H7 (cell line): ENCODE results near the gene ASPSCR1. TPM values are rescaled to one million over a fixed set of nuclear protein-coding genes. Genes with fewer than 3 reads are reported as not detected.
A peak's percentile ranks its signal among the peaks of the same experiment; 100 is the strongest.

ENCODE experiments used
- DNase-seq: peaks from one replicate; pipeline ENCODE4 v3.0.0; 2012
- H3K27me3 ChIP-seq: 2 replicates; pipeline ENCODE4 v1.6.0; 2011; ENCODE audit warnings: mild to moderate bottlenecking, low read length; ENCODE audit not compliant: control insufficient read depth, insufficient read depth
- H3K36me3 ChIP-seq: replicated peaks from 2 replicates; pipeline ENCODE4 v1.5.1; 2011; ENCODE audit warnings: low read length; ENCODE audit not compliant: control insufficient read depth, insufficient read depth
- H3K4me3 ChIP-seq: 2 replicates; pipeline ENCODE4 v1.5.1; 2011; ENCODE audit warnings: low read depth, mild to moderate bottlenecking, control low read depth, low read length, moderate library complexity; ENCODE audit not compliant: insufficient read depth
- total RNA-seq: library from RNA; depleted of rRNA; stranded (reverse); fragments of >200 nt; shearing (Covaris generic); gene quantifications from 2 replicates; pipeline ENCODE4 v1.2.3, GENCODE V29; 2014

Gene ASPSCR1
- total RNA-seq, 1 experiment from 2014 or later: 62.1 TPM

DNA sequence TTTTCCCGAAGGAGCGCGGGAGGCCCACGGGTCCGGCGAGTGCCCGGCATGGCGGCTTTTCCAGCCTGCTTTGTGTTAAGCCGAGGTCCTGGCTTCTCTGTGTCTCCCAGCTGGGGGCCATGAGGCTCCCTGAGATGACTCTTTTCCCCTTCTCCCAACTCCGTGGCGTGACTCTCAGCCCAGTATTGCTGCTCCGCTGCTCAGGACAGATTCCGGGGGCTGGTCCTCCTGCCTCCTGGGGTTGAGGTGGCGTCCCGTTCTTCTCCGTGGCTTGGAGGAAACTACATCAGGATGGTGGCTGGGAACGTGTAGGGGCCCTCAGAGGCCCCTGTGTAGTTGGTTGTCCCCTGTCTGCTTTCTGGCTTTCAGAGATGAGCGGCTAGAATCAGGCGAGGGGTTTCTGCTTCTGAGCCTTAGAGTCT is 75.2 kb downstream of the ASPSCR1 start:
- H3K36me3 ChIP-seq: peaks cover 19% of the 10 kb centered on the region
- H3K27me3 ChIP-seq: no peaks in the 10 kb centered on the region
- DNase-seq: no peak
- H3K4me3 ChIP-seq: peak overlapping the region; percentile 83

DNA sequence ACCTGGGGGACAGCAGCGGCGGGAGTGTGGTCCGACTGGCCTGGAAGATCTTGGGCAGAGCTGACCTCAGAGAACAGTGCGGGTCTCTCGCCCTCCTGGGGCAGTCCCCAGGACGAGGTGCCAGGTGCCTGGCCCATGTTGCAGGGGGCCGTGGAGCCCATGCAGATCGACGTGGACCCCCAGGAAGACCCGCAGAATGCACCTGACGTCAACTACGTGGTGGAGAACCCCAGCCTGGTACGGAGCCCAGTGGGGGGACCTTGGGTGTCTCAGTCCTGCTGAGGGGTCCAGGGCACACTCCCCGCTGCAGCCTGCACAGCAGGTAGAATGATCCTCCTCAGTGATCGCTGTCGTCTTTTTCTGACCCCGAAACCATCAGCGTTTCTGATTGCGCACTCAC is 75.7 kb downstream of the ASPSCR1 start:
- Histone ChIP-seq H3K27me3 (no peaks in the 10 kb centered on the region), H3K4me3 (no peak overlapping the region; the same call in 1 of the 2 replicates), H3K36me3 (peaks cover 19% of the 10 kb centered on the region)
- no peak for DNase-seq

DNA sequence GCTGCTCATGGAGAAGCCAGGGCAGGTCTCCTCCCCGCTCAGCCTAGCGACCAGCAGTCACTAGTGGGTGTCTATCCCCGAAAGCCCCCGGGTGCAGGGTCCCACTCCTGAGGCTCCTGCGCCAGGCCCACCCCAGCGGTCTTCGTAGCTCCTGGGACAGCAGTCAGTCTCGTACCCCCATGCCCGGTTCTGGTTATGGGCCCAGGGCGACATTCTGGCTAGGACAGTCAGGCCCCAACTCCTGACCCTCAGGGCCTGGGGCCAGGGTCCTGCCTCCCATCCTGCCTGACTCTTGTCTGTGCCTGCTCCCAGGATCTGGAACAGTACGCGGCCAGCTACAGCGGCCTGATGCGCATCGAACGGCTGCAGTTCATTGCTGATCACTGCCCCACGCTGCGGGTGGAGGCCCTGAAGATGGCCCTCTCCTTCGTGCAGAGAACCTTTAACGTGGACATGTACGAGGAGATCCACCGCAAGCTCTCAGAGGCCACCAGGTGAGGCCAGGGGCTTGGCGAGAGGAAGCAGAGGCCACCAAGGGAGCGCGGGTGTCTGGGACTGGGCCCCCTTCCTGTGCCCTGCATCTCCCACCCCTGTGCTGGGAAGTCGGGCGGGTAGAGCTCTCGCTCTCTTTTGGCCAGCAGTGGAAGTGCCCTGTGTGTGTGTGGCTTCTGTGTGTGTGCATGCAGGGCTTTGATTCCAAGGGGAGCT is 76.3 kb downstream of the ASPSCR1 start:
- no peak overlapping the region; the same call in 1 of the 2 replicates for H3K4me3 ChIP-seq
- no peak for DNase-seq
- H3K27me3 ChIP-seq: no peaks in the 10 kb centered on the region
- peaks cover 19% of the 10 kb centered on the region for H3K36me3 ChIP-seq

GRCh38 chr17:82054351-82055022 is 77.1 kb downstream of the ASPSCR1 start:
- DNase-seq: no peak
- H3K27me3 ChIP-seq: no peaks in the 10 kb centered on the region
- no peak overlapping the region for H3K4me3 ChIP-seq
- peaks cover 17% of the 10 kb centered on the region for H3K36me3 ChIP-seq

GRCh38 chr17:82055023-82055964 is 77.9 kb downstream of the ASPSCR1 start:
- H3K4me3 ChIP-seq: no peak overlapping the region
- H3K36me3 ChIP-seq: peaks cover 19% of the 10 kb centered on the region
- no peak for DNase-seq
- H3K27me3 ChIP-seq: no peaks in the 10 kb centered on the region

GRCh38 chr17:82055965-82056728 is 78.7 kb downstream of the ASPSCR1 start:
- peaks cover 21% of the 10 kb centered on the region for H3K36me3 ChIP-seq
- no peaks in the 10 kb centered on the region for H3K27me3 ChIP-seq
- H3K4me3 ChIP-seq: no peak overlapping the region
- DNase-seq: no peak

- H3K36me3 ChIP-seq: peaks cover 23% of the 10 kb centered on the region
- no peak overlapping the region for H3K4me3 ChIP-seq
- no peaks in the 10 kb centered on the region for H3K27me3 ChIP-seq
- no peak for DNase-seq
Observed at GRCh38 chr17:82056729-82057621, 79.5 kb downstream of the ASPSCR1 start.

DNA sequence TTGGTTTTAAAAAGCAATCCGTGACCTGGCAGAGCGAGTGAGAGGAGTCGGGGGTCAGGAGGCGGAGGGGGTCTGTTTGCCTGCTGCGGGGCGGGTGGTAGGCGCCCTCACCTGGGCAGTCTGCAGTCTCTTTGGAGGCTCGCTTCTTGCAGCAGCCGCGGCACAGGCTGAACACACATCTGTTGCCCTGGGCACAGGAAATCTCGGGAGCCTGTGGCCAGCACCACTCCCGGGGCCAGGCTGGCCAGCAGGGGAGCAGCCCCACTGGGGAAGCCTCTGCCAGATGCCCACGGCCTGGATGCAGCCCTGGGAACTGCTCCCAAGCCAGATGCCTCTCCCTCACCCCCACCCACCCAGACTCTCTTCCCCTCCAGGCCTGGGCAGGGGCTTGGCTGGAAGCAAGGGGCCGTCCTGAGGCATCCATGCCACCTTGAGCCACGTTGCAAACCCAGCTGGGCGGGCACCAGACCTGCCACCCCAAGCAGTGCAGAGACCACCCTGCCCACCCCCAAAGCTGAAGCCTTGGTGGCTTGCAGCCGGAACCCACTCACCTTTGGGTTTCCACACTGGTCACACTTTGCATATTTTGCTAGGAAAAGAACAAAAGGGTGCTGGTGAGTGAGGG is 80.9 kb downstream of the ASPSCR1 start:
- Histone ChIP-seq H3K36me3 (peaks cover 23% of the 10 kb centered on the region), H3K27me3 (no peaks in the 10 kb centered on the region), H3K4me3 (no peak overlapping the region)
- DNase-seq: no peak

DNA sequence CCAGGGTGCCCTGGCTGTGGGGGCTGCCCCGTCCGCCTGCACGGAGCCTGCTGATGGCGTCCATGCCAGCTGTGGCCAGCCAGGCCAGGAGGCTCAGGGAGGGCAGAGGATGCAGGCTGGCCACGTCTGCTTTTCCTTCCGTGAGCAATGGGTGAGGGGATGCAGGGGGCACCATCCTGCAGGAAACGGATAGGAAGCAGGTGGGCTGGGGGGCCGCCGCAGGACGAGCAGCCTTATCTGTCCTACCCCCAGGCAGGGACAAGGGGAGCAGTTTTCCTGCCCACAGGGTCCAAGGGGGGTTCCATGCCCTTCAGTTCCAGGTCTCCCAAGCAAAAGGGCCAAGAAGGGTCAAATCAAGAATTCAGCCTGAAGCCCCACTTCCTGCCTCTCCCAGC is 81.4 kb downstream of the ASPSCR1 start:
- no peak for DNase-seq
- Histone ChIP-seq H3K36me3 (peaks cover 24% of the 10 kb centered on the region), H3K4me3 (no peak overlapping the region), H3K27me3 (no peaks in the 10 kb centered on the region)

GRCh38 chr17:82059272-82060000 is 82.0 kb downstream of the ASPSCR1 start:
- peaks cover 23% of the 10 kb centered on the region for H3K36me3 ChIP-seq
- H3K4me3 ChIP-seq: no peak overlapping the region
- DNase-seq: no peak
- H3K27me3 ChIP-seq: no peaks in the 10 kb centered on the region

- no peak overlapping the region for H3K4me3 ChIP-seq
- no peak for DNase-seq
- peaks cover 20% of the 10 kb centered on the region for H3K36me3 ChIP-seq
- no peaks in the 10 kb centered on the region for H3K27me3 ChIP-seq
Observed at GRCh38 chr17:82060001-82060380, 82.6 kb downstream of the ASPSCR1 start.

DNA sequence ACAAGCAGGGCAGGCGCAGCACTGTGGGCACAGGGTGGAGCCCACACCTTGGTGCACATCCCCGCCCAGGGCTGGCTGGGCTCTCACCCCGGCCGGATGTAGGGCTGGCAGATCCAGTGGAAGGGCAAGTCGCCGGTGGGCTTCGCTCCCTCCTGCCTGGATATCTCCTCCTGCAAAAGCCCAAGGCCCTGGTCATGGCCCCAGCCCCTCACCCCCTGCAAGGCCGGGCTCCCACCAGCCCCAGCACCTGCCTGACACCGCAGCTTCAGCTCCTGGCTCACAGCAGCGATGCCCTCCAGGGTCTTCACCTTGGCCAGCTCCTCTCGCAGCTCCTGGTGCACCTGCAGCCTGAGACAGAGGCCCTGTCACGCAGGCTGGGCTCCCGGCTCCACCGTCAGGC is 83.2 kb downstream of the ASPSCR1 start:
- H3K27me3 ChIP-seq: no peaks in the 10 kb centered on the region
- H3K36me3 ChIP-seq: peaks cover 16% of the 10 kb centered on the region
- no peak for DNase-seq
- H3K4me3 ChIP-seq: no peak overlapping the region
